HepG2 (cell line): ENCODE measurements around the gene CHPF. TPM values are rescaled to one million over a fixed set of nuclear protein-coding genes. Genes with fewer than 3 reads are reported as not detected.

Source experiments
- AFF4 ChIP-seq: sonication (generic); formaldehyde crosslinking; IDR thresholded peaks from 2 replicates; pipeline ENCODE4 v1.4.0; 2020; ENCODE audit warnings: missing genetic modification reagents
- ARID2 ChIP-seq: sonication (generic); formaldehyde crosslinking; IDR thresholded peaks from 2 replicates; pipeline ENCODE4 v1.8.1; 2022; ENCODE audit warnings: mild to moderate bottlenecking, missing genetic modification reagents, borderline replicate concordance
- CBX2 ChIP-seq, 2 experiments: fragments of 200-600 bp in 1 of 2; sonication (generic); formaldehyde crosslinking in 1 of 2; IDR thresholded peaks; 2 replicates each; pipeline versions ENCODE4 v1.7.0 to v1.8.1; 2018 to 2022; ENCODE audit warnings: low read depth in 2 of 2, low read length in 1 of 2, mild to moderate bottlenecking in 1 of 2, missing genetic modification reagents in 1 of 2
- HCFC1 ChIP-seq: fragments of 150-350 bp; IDR thresholded peaks from 2 replicates; pipeline ENCODE4 v1.6.1; 2014; ENCODE audit warnings: low read depth, low read length
- IRF1 ChIP-seq: sonication (generic); formaldehyde crosslinking; IDR thresholded peaks from 2 replicates; pipeline ENCODE4 v1.4.0; 2020; ENCODE audit warnings: low read depth, mild to moderate bottlenecking, missing genetic modification reagents
- JUNB ChIP-seq: sonication (generic); formaldehyde crosslinking; IDR thresholded peaks from 2 replicates; pipeline ENCODE4 v1.8.0; 2022; ENCODE audit warnings: missing genetic modification reagents, mild to moderate bottlenecking, borderline replicate concordance
- MLX ChIP-seq: IDR thresholded peaks from 2 replicates; pipeline ENCODE4 v1.6.1; 2016
- NFIC ChIP-seq: IDR thresholded peaks from 2 replicates; pipeline ENCODE4 v1.6.1; 2012; ENCODE audit warnings: mild to moderate bottlenecking, low read length, inconsistent platforms
- NFKB2 ChIP-seq: sonication (generic); formaldehyde crosslinking; IDR thresholded peaks from 2 replicates; pipeline ENCODE4 v1.4.0; 2020; ENCODE audit warnings: missing genetic modification reagents, borderline replicate concordance
- PITX1 ChIP-seq: sonication (generic); formaldehyde crosslinking; IDR thresholded peaks from 2 replicates; pipeline ENCODE4 v1.5.1; 2020; ENCODE audit warnings: mild to moderate bottlenecking, missing genetic modification reagents
- RARA ChIP-seq: IDR thresholded peaks from 2 replicates; pipeline ENCODE4 v1.6.1; 2016; ENCODE audit warnings: missing genetic modification reagents, missing compliant biosample characterization
- SATB2 ChIP-seq: sonication (generic); formaldehyde crosslinking; IDR thresholded peaks from 2 replicates; pipeline ENCODE4 v1.5.0; 2020; ENCODE audit warnings: missing genetic modification reagents
- SIX4 ChIP-seq: sonication (generic); formaldehyde crosslinking; IDR thresholded peaks from 2 replicates; pipeline ENCODE4 v1.4.0; 2020; ENCODE audit warnings: missing genetic modification reagents
- SRSF1 ChIP-seq: fragments of 200-400 bp; formaldehyde crosslinking; optimal IDR thresholded peaks from 2 replicates; pipeline ENCODE3; 2017; ENCODE audit warnings: mild to moderate bottlenecking, low read depth, low read length, moderate library complexity
- TAF15 ChIP-seq: fragments of 200-400 bp; formaldehyde crosslinking; IDR thresholded peaks from one replicate; pipeline ENCODE4 v1.6.1; 2018; ENCODE audit warnings: mild to moderate bottlenecking, low read depth, low read length; ENCODE audit not compliant: poor library complexity, severe bottlenecking
- TRIM24 ChIP-seq: sonication (generic); formaldehyde crosslinking; IDR thresholded peaks from 2 replicates; pipeline ENCODE4 v1.8.0; 2022; ENCODE audit warnings: mild to moderate bottlenecking, missing genetic modification reagents
- ZBED4 ChIP-seq: sonication (generic); formaldehyde crosslinking; IDR thresholded peaks from 2 replicates; pipeline ENCODE4 v1.4.0; 2020; ENCODE audit warnings: missing genetic modification reagents, borderline replicate concordance
- ZNF317 ChIP-seq: sonication (generic); formaldehyde crosslinking; IDR thresholded peaks from 2 replicates; pipeline ENCODE4 v1.5.0; 2020; ENCODE audit warnings: mild to moderate bottlenecking, missing genetic modification reagents
- ZNF678 ChIP-seq: sonication (generic); formaldehyde crosslinking; IDR thresholded peaks from 2 replicates; pipeline ENCODE4 v1.4.0; 2020; ENCODE audit warnings: mild to moderate bottlenecking, missing genetic modification reagents
- ZSCAN31 ChIP-seq: sonication (generic); formaldehyde crosslinking; IDR thresholded peaks from 2 replicates; pipeline ENCODE4 v1.5.0; 2020; ENCODE audit warnings: low read depth, mild to moderate bottlenecking, missing genetic modification reagents
- polyA plus RNA-seq, 8 experiments: library from polyadenylated mRNA; depleted of rRNA in 3 of 8; stranded (reverse) in 7 of 8; unstranded in 1 of 8; fragments of >200 nt; fragmentation: Illumina TruSeq in 4 of 8; extraction: Trizol in 4 of 8; gene quantifications; 2 replicates each; pipeline versions ENCODE4 v1.2.1 to v1.2.3, GENCODE V29; 2011 to 2016; ENCODE audit warnings: low read depth in 4 of 8, missing spikeins in 1 of 8, mixed read lengths in 1 of 8; ENCODE audit not compliant: insufficient read depth in 1 of 8
- total RNA-seq, 5 experiments: library from RNA; depleted of rRNA; stranded (reverse); fragments of >200 nt; fragmentation: Illumina TruSeq; extraction: Trizol; gene quantifications; 2 replicates each; pipeline ENCODE4 v1.2.3, GENCODE V29; 2016; ENCODE audit warnings: low read depth in 1 of 5

The CHPF gene
- total and polyA plus RNA-seq, 2 of the 13 experiments (the other 11 are each of a cell fraction or from before 2014, with no cell fraction given): 79.6 to 111 TPM

GRCh38 chr2:219498280-219499057 is 45.1 kb downstream of the CHPF start, which contains the start of gene GMPPA (continued):
- TF ChIP-seq ZBED4 (CRISPR knock-in tag) (no peak; the same call in 1 of the 2 replicates), TAF15 (peak; percentile 48), TRIM24 (no peak), HCFC1 (peak; percentile 97), MLX (CRISPR knock-in tag) (peak; percentile 59; the same call in 1 of the 2 replicates), ZSCAN31 (CRISPR knock-in tag) (peak; percentile 75), IRF1 (CRISPR knock-in tag) (no peak), RARA (CRISPR knock-in tag) (0 out of 2 replicates have a peak, but pooled peaks have one; percentile 5), CBX2 (IDR thresholded peaks at IDR 0.05; ENCODE audit: low read depth, low read length) (no peak), CBX2 (CRISPR knock-in tag; IDR thresholded peaks at IDR 0.05; ENCODE audit: low read depth) (no peak), SIX4 (CRISPR knock-in tag) (no peak), NFIC (no peak), JUNB (CRISPR knock-in tag) (no peak), SATB2 (CRISPR knock-in tag) (no peak), SRSF1 (peak; percentile 73), ARID2 (peak; percentile 93), PITX1 (CRISPR knock-in tag) (no peak; the same call in none of the 2 replicates), NFKB2 (CRISPR knock-in tag) (no peak), AFF4 (CRISPR knock-in tag) (no peak), ZNF317 (CRISPR knock-in tag) (peak; percentile 66; the same call in 1 of the 2 replicates), ZNF678 (CRISPR knock-in tag) (no peak)
